SJCRH30 (cell line): Measurements from ENCODE around the gene NPEPL1. TPM values are rescaled to one million over a fixed set of nuclear protein-coding genes. Genes with fewer than 3 reads are reported as not detected.

ENCODE experiments used
- total RNA-seq: library from RNA; depleted of rRNA; stranded (reverse); fragments of >200 nt; shearing (Covaris generic); gene quantifications from 2 replicates; pipeline ENCODE4 v1.2.3, GENCODE V29; 2014; rRNA removed

NPEPL1 gene
- total RNA-seq, 1 experiment from 2014 or later = 6.3 TPM

Other genes starting within 250 kb of the NPEPL1 start
- 0.05 TPM in 1 of 2 replicates, not detected in the other for gene APCDD1L, start 177.4 kb upstream of the NPEPL1 start, total RNA-seq
- 28.4 and 38.0 TPM in 2 replicates for gene STX16, start 41.5 kb upstream of the NPEPL1 start, total RNA-seq
- not detected in 2 replicates for gene GNAS-AS1, start 158.1 kb downstream of the NPEPL1 start, total RNA-seq
- 2,094 and 2,122 TPM in 2 replicates for gene GNAS, start 159.9 kb downstream of the NPEPL1 start, total RNA-seq